Activated CD4-positive, alpha-beta T cell treated with anti-CD3 and anti-CD28 coated beads, Interleukin-2, Interleukin-4, amounts not matched to agents 100 ng/mL and 50 ng/mL, durations not matched to agents 16 hours and 8 hours (primary cell): ENCODE results near the gene URI1.
A peak's percentile ranks its signal among the peaks of the same experiment; 100 is the strongest.
"Not testable (repeated sequence)": the region's sequence is repeated elsewhere in the genome, so short reads cannot be mapped to it uniquely, and the experiment has no call there.

ENCODE experiments used
- DNase-seq: peaks from one replicate; pipeline ENCODE4 v3.0.0-alpha.2; 2020; ENCODE audit warnings: low spot score

URI1 gene

DNA sequence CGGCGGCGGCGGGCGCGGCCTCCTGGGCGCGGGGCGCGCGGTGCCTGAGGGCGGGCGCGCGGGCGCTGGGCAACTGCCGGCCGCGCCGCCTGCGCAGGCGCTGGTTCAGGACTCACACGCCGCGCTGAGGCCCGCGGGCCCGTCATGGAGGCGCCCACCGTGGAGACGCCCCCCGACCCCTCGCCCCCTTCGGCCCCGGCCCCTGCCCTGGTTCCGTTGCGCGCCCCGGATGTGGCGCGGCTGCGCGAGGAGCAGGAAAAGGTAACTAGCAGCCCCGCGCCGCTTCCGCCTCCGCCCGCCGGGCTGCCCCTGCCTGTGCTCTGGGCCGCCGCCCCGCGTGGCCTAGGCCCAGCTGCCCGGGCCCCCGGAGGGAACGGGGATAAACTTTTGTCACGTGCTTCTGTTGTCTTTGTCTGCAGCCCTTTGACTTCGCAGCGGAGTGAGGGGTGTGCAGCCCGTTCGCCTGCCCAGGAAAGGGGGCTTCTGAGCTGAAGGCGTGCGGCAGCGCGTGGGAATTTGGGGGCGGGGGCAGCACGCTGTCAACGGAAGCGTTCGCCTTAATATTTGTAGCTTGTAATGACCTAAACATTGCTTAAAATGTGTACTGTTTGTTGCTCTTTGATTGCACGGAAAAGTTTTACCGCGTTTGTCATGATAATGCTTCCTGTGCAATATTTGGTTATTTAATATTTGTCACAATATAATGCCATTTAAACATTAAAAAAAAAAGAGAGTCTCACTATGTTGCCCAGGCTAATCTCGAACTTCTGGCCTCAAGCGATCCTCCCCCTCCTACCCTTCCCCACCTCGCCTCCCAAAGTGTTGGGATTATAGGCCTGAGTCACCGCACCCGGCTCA lies 594 bp downstream of the URI1 start:
- peak; percentile 70 for DNase-seq

DNA sequence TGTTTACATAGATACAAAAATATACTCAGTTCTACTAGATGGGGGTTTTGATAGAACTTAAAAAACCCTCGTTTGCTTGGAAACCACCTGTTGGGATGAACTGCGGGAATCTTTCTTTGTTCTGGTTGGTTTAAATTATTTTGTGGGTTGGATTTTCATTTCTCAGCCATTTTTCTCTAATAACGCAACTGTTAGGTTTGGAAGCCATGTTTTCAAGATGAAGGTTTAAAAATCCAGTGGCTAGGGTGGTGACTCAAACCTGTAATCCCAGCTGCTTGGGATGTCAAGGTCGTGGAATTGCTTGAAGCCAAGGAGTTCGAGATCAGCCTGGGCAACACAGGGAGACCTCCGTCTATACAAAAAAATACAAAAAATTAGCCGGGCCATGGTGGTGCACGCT lies 1.6 kb downstream of the URI1 start:
- DNase-seq: no peak

DNA sequence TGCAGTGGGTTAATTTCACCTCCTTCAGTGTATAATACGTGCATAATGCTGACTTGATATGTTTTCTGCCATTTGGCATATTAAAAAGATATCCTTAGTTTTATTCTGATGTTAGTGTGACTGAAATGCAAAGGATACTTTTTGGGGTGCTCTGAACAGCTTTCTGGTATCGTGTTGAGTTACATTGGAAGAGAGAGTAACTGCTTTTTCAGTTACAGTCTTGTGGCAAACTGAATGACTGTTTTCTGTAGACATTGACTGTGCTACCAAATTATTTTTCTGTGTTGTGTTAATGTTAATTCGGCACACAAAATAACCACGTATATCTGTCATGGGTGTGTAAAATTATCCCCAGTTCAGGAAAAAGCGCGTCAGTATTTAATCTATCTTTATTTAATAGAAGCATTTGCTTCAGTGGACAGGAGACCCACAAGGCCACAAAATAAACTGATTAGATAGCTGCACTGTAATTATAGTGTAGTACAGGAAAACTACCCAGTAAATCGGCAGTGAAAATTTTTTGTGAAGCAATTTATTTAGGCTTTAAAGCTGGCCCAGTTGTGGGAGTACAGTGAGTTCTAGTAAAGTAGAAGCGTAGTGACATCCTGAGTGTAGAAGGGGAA lies 2.5 kb downstream of the URI1 start:
- DNase-seq: peak; percentile 51

DNA sequence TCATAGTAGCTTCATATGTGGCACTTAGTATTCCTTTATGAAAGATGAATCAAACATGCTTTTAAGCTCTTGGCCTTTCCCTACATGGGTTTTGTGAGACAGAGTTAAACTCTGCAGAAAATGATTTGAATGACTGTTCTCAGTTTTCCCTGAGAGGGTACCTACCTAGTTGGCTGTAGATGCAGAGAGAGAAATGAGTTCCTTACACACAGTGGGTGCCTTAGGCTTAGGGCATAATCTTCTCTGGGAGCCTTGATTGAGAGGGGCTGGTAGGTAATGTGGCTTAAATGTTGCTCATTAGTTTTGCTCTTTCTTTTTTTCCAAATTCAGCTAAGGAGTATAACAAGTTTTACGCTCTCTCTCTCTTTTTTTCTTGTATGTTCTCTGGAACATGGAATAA lies 3.0 kb downstream of the URI1 start:
- DNase-seq: no peak

DNA sequence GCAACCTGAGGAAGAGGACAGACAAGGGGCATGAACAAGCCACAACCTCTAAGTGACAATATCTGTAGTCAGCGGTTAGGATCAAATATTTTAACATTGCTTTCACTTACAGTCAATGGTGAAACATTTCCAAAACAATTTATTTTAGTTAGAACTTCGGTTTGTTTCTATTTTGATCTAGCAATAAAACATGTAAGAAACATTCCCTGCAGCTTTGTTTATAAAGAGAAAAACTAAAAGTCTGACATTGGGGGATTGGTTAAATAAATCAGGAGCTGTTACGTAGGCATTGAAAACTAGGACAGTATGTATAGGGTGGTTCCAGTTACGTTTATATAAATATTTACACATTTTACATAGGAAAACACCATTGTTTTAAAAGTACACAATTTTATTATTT lies 3.4 kb downstream of the URI1 start:
- DNase-seq: no peak

DNA sequence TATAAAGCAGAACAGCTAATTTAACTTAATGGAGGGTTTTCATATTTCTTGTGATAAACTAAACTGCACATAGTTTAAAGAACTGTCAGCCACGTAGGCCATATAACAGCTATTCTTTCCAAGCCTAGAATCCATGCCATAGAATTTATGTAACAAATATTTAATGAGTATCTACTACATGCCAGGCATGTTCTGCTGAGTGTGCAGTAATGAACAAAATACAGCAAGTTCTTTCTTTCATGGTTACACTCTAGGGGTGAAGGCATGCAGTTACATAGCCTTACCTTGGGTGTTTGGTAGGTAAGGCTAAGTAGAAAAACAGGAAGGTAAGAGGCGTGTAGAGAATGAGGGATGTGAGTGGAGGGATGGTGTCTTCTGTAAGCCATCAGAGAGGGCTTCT lies 4.6 kb downstream of the URI1 start:
- no peak for DNase-seq

DNA sequence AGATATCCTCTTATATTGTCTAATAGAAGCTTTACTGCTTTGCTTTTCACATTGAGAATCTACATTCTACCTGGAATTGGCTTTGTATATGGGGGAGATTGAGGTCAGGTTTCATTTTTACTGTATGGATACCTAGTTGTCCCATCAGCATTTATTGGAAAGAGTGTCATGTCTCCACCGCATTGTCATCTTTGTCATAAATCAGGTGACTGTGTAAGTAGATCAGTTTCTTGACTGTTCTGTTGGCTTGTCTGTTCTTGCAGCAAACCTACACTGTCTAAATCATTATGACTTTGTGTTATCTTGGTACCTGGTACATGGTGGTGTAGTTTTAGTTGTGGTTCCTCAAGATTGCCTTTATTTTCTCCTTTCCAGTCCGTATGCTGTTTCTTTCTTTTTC lies 5.8 kb downstream of the URI1 start:
- peak; percentile 47 for DNase-seq

DNA sequence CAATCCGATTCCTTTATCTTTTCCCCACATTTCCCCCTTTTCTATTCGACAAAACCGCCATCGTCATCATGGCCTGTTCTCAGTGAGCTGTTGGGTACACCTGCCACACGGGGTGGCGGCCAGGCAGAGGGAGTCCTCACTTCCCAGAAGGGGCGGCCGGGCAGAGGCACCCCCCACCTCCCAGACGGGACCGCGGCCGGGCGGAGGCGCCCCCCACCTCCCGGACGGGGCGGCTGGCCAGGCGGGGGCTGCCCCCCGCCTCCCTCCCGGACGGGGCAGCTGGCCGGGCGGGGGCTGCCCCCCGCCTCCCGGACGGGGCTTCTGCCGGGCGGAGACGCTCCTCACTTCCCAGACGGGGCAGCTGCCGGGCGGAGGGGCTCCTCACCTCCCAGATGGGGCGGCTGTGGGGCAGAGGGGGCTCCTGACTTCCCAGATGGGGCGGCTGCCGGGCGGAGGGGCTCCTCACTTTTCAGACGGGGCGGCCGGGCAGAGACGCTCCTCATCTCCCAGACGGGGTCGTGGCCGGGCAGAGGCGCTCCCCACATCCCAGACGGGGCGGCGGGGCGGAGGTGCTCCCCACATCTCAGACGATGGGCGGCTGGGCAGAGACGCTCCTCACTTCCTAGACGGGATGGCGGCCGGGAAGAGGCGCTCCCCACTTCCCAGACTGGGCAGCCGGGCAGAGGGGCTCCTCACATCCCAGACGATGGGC lies 6.9 kb downstream of the URI1 start:
- DNase-seq: not testable (repeated sequence)

DNA sequence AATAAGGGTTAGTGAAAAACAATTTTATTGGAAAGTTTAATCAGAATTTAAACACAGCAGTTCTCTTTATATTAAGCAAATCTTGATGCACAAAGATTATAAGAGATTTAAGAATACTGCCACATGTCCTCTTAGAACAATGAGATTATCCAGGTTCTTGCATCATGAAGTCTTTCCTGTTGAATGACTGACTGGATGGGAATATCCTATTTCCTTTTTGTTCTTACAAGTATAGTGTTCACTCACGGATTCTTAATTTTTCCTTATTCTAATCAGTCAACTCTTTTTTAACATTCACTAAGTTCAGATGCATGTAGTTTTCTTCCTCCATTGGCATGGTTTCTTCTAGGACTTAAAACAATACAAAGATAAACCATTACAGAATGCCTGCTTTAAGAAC lies 10.1 kb downstream of the URI1 start:
- DNase-seq: no peak

DNA sequence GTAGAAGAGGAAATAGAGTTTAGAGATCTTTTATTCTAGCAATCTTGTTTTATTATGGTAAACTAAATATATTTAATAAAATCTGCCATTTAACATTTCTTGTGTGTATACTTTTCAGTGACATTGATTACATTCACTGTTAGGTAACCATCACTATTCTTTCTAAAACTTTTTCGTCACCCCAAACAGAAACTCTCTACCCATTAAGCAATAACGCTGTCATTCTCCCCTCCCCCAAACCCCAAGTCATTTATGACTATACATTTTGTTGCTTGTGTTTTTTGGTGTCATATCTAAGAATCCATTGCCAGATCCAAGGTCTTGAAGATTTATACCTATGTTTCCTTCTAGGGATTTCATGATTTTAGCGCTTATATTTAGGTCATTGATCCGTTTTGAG lies 10.6 kb downstream of the URI1 start:
- DNase-seq: no peak

DNA sequence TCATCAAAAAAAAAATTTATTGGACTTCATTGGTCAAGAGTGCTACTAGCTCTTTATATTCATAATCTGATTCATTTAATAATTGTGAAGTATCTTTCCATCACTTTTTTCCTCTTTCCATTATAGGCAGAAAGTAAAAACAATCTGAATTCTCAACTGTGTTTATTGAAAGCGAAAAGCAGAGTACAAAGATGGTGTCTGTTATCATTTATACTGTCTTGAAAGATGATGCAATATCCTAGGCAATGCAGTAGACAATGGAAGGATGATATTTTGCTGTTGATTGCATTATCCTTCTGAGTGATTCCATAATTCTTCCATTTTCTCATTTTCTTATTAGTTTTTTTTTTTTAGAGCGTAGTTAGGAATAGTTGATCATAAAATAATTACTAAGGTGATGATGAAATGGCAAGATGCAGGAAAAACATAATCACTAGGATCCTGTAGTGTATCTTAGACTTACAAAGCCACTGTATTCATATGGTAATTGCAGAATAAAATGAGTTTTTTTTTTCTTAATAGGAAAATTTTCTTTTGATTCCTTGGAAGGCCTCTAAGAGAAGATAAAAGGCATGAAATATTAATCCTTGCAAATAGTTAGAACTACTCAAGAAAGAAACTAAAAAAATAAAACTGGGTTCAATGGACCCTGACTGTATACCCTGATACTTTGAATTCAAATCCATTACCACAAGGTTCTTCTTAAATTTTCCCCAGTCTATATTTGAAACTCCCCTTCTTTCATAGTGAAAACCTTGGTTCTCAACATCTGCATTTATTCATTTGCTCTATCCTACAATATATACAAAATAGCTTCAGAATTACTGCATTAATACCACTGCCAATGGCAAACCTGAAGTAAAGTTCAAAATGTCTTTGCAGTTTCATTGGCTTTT lies 11.6 kb downstream of the URI1 start:
- no peak for DNase-seq

DNA sequence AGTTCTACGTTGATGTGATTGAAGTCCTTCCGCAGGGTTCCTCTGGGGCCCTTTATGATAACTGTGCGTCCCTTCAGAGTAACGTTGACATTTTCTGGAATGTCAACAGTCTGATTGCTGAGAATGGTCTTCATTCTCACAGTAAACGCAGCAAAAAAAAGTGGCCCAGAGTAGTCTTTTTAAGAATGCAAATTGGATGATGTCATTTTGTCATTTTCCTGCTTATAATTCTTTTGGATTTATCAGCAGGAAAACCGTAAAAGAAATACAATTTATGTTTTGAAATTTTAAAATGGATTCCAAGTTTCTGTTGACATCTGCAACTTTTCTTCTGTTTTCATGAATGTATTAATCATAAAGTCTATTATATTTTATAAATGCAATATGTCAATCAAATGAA lies 14.8 kb downstream of the URI1 start:
- no peak for DNase-seq

DNA sequence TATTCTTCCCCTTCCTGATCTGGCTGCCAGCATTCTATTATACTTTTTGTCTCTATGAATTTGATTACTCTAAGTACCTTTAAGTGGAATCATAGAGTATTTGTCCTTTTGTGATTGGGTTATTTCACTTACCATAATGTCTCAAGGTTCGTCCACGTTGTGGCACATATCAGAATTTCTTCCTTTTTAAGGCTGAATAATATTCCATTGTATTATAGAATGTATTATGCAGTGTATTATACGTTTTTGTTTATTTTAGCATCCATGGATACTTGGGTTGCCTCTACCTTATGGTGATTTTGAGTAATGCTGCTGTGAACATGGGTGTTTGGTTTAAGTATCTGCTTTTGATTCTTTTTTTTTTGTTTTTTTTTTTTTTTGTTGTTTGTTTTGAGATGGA lies 19.3 kb downstream of the URI1 start:
- no peak for DNase-seq

DNA sequence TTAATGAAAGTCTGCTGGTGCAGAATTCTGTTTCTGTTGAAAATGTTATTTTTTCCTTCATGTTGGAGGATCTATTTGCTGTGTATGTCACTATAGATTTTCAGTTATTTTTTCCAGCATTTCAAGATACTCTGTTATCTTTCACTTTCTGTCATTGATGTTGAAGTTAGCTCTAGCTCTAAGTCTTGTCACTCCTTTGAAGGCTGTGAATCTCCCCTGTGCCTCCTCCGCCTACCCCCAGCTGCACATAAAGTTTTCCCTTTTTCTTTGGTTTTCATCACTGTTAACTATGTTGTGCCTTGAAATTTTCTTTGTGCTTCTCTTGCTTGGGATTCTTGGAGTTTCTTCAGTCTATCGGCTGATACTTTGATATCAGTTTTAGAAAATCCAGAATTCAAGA lies 20.8 kb downstream of the URI1 start:
- no peak for DNase-seq

DNA sequence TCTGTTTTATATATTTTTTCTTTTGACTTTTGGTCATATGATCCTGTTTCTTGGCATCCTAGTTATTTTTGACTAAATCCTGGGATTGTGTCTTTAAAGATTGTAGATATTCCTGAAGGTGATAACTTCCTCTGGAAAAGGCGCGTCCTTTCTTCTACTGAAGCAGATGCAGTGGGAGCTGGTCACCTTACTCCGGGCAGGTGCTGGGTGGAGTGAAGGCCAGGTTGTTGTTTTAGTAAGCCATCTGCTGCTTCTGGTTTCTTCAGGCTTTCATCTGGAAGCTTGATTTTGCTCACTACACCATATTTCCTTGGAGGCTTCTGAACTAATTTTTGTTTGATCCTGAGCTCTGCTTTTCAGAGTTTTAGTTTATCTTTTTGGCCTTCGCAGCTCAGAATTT lies 21.5 kb downstream of the URI1 start:
- no peak for DNase-seq

DNA sequence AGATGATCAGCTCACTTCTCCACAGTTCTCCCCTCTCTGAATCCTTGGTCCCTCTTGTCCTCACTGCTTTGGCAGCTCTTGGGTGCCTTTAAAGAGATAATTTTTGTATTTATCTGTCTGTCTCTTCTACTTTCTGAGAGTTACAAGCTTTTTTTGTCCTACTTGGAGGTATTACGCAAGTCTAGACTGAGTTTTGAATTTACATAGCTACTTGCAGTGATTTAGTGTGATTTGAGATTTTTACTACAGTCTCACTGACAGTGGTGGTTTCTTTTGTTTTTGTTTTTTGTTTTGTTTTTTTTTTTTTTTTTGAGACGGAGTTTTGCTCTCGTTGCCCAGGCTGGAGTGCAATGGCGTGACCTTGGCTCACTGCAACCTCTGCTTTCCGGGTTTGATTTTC lies 22.1 kb downstream of the URI1 start:
- DNase-seq: no peak

DNA sequence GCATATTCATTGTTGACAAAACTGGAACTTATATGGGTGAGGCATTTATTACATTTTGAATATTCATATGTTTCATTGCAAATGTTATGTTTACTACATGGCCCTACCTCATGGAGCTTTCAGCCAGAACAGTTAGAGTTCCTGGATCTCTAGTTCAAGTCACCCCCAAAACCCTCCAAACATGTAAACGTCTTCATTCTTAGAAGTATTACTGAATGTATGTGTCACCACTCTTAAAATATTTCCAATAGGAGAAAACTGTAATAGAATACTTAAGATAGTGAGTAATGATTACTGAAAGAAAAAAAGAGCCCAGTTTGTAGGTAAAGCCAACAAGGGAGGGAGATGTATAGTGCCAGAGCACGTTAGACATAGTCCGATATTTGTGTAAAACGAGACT lies 23.5 kb downstream of the URI1 start:
- no peak for DNase-seq

DNA sequence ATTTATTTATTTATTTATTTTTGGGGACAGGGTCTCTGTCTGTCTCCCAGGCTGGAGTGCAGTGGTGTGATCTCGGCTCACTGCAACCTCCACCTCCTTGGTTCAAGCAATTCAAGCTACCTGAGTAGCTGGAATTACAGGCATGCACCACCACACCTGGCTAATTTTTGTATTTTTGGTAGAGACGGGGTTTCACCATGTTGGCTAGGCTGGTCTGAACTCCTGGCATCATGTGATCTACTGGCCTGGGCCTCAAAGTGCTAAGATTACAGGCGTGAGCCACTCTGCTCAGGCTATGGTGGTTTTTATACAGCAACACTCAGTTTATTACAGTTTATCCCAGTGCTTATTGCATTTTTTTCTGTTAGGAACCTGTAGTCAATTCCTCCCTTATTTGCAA lies 24.1 kb downstream of the URI1 start:
- not testable (repeated sequence) for DNase-seq

DNA sequence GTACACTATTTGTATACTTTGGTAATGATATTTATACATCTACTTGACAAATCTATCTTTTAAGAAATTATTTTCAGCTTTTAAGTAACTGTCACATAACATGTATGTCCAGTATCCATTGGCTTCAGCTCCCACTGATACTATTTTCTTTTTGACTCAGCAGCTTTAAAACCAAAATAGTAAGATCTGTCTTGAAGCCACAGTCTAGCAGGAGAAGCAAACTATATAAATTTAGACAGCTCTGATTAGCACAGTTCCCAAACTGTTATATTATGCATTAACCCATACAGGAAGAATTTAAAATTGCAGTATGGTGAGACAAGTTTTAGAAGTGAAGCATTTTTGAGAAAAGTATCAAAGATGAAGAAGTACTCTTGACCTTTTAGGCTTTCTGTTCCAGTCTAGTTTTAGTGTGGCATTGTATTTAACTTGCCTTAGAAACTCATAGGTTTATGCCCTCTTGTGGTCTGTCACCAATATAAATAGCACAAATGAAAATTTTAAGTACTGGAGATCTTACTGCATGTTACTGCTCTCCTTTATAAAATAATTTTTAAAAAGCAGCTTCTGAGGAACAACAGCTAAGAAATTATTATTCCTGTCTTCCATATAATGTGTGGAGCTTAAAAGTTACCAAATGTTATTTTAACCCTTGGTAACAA lies 24.7 kb downstream of the URI1 start:
- no peak for DNase-seq

DNA sequence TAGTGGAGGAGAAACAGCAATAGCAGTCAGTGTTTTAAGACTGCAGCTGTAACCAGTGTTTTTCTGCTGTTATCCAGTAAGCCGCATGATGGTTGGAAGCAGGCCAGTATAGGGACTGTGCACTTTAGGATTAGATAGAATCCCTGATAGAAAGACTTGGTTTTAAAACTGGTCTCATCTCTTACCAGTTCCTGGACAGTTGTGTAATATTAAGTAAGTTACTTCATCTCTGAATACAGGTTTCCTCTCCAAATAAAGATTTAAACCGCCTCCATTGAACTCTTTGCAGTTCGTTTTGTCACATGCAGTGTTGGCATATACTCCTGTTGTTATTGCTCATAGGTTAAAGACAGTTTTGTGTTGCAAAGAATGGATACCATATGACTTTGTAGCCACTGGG lies 25.6 kb downstream of the URI1 start:
- DNase-seq: no peak

DNA sequence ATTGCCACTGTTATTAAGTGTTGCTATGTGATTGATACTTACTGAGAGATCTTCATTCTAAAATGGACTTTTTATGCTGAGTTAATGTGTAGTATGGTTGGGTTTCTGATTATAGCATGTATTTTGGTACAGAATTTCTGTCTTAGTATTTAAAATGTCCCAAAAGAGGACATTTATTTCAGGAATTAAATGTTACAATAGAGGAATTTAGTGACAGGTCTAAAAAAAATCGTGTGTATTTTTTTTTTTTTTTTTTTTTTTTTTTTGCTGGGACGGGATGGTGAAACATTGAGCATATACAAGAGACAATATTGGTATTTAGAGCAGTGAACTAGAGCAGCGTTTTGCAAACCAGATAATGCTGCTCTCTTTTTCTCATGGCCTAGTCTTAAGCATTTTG lies 27.9 kb downstream of the URI1 start:
- no peak for DNase-seq

DNA sequence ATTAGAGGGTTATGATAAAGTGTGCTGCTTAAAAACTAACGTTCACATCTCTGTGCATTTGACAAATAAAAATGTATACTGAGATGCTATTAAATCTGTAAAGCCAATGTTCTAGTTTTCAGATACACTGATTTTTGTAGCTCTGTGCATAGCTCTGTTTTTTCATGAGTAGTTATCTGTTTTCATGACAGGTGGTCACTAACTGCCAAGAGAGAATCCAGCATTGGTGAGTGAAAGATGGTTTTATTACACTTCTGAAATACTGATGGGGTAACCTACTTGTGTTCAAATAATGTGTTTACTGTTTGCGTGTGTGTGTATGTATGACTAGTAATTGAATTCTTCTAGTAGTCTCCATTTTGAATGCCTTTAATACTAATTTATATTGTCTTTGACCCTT lies 29.0 kb downstream of the URI1 start:
- no peak for DNase-seq
